Stimulated activated memory B cell treated with anti-CD40 and anti-IgM and Interleukin-4, amounts not matched to agents 10 μg/mL and 1 μg/mL and 100 μg/mL, for 72 hours (primary cell): ENCODE results near the gene INSL6.
"Not testable (repeated sequence)": the region's sequence is repeated elsewhere in the genome, so short reads cannot be mapped to it uniquely, and the experiment has no call there.

Experiments used
- ATAC-seq: fragments of 150-1000 bp; cut with Tn5 transposase; 2 replicates; pipeline ENCODE4 v1.10.0; 2021
- H3K27ac Mint-ChIP-seq: one replicate; pipeline ENCODE4 v1.8.0; 2022; ENCODE audit warnings: mild to moderate bottlenecking, mixed read lengths
- H3K27me3 Mint-ChIP-seq: one replicate; pipeline ENCODE4 v1.8.0; 2022; ENCODE audit warnings: mixed read lengths
- H3K36me3 Mint-ChIP-seq: one replicate; pipeline ENCODE4 v1.8.0; 2022; ENCODE audit warnings: mixed read lengths
- H3K4me1 Mint-ChIP-seq: one replicate; pipeline ENCODE4 v1.8.0; 2022; ENCODE audit warnings: mixed read lengths
- H3K4me3 Mint-ChIP-seq: one replicate; pipeline ENCODE4 v1.8.0; 2022; ENCODE audit warnings: mild to moderate bottlenecking, moderate library complexity, mixed read lengths
- H3K9me3 Mint-ChIP-seq: one replicate; pipeline ENCODE4 v1.8.0; 2022; ENCODE audit warnings: mixed read lengths

Gene INSL6, protein sequence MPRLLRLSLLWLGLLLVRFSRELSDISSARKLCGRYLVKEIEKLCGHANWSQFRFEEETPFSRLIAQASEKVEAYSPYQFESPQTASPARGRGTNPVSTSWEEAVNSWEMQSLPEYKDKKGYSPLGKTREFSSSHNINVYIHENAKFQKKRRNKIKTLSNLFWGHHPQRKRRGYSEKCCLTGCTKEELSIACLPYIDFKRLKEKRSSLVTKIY

DNA sequence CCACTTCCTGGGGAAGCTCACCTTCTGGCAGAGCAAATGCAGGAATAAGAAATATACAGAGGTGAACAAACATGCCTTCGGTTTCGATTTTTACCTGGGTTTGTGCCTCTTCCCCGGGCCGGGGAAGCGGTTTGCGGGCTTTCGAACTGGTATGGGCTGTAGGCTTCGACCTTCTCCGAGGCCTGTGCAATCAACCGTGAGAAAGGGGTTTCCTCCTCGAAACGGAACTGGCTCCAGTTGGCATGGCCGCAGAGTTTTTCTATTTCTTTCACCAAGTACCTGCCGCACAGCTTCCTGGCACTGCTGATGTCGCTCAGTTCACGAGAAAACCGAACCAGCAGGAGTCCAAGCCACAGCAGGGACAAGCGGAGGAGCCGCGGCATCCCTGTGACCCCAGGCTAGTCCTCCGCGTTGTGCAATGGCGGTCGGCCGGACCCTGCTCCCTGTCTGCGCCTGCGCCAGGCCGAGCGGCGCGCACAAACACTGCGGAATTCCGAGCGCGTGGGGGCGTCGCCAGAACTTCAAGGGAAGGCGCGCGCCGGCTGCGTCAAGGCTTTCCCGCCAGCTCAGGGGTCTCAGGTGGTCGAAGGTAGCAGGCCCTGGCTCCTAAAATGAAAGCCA lies at the start of gene INSL6:
INSL6 (minus strand) TSS at position 420 of the 621 bp plus-strand sequence; CDS start at position 383, 37 bp downstream.
- no peak within 1 kb of the TSS for H3K27ac Mint-ChIP-seq
- ATAC-seq, result peak; percentile 12
- no peaks in the 10 kb centered on the region for H3K27me3 Mint-ChIP-seq
- H3K36me3 Mint-ChIP-seq, result no peaks in the 10 kb centered on the region
- no peak within 1 kb of the TSS for H3K4me3 Mint-ChIP-seq
- H3K4me1 Mint-ChIP-seq, result peaks cover 16% of the 10 kb centered on the region
- H3K9me3 Mint-ChIP-seq, result no peaks in the 10 kb centered on the region

DNA sequence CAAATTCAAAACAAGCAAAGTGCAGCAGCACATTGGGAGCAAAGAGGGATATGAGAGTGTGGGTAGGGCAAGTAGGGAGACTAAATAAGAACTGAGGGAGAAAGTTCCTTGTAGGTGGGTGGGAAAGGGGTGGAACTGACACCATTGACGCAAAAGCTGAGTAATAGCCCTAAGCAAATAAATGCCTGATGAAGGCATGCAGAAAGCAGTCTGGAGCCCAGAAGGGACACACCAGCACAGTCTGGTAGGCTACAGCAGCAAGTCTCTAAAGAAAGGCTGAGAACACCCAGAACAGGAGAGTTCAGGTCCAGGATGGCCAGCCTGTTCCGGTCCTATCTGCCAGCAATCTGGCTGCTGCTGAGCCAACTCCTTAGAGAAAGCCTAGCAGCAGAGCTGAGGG lies 45.8 kb upstream of the INSL6 start, which contains the start of gene INSL4:
INSL4 (plus strand) TSS at position 208 of the 400 bp plus-strand sequence; CDS start at position 313, 105 bp downstream.
- peak; percentile 20 for ATAC-seq
- no peak within 1 kb of the TSS for H3K27ac Mint-ChIP-seq
- no peaks in the 10 kb centered on the region for H3K4me1 Mint-ChIP-seq
- peaks cover 27% of the 10 kb centered on the region for H3K27me3 Mint-ChIP-seq
- no peak within 1 kb of the TSS for H3K4me3 Mint-ChIP-seq
- no peaks in the 10 kb centered on the region for H3K9me3 Mint-ChIP-seq
- no peaks in the 10 kb centered on the region for H3K36me3 Mint-ChIP-seq

DNA sequence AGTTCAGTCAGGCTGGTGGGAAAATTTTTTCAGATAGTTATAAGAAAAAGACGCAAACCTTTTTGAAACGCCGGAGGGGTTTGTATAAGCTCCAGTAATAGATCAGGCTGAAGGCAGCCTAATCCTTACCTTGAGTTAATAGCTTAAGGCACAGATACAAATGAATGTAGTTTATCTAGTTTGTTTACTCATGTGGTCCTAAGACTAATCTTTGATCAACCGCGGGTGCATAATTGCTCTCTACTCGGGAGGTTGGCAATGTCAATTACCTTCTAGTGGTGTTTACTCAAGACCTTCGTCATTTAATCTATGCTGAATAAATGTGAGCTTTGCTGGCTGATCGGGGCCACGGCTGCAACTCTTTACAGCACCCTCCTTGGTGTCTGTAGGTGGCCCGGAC lies 45.1 kb upstream of the INSL6 start:
- H3K4me1 Mint-ChIP-seq, result no peaks in the 10 kb centered on the region
- H3K36me3 Mint-ChIP-seq, result no peaks in the 10 kb centered on the region
- H3K27me3 Mint-ChIP-seq, result peaks cover 31% of the 10 kb centered on the region

DNA sequence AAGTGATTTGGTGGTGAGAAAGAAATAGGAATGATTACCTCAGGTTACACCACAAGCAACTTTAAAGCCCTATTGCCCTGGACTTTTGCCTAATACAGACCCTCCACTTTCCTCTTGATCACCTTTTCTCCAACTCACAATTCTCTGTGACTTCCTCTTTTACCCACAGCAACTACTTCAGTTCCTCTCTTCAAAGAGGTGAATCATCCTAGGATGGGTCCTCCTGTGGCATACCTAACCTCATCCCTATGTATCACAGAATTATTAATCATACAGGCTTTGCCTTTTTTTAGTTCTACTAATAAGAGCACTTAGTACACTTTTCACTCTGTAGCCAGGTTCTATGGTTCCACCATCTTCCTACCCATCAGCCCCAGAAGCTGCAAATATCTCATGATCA lies 19.6 kb upstream of the INSL6 start:
- peaks cover 6% of the 10 kb centered on the region for H3K9me3 Mint-ChIP-seq
- H3K27me3 Mint-ChIP-seq, result peaks cover 37% of the 10 kb centered on the region
- H3K4me1 Mint-ChIP-seq, result no peaks in the 10 kb centered on the region
- H3K36me3 Mint-ChIP-seq, result peaks cover 5% of the 10 kb centered on the region
- H3K27ac Mint-ChIP-seq, result no peak overlapping the region
- ATAC-seq, result no peak
- no peak overlapping the region for H3K4me3 Mint-ChIP-seq

More for the DNA sequence above, 45.1 kb upstream of the INSL6 start:
- Mint-ChIP-seq H3K27ac (no peak overlapping the region), H3K9me3 (no peaks in the 10 kb centered on the region), H3K4me3 (no peak overlapping the region)
- ATAC-seq, result no peak

DNA sequence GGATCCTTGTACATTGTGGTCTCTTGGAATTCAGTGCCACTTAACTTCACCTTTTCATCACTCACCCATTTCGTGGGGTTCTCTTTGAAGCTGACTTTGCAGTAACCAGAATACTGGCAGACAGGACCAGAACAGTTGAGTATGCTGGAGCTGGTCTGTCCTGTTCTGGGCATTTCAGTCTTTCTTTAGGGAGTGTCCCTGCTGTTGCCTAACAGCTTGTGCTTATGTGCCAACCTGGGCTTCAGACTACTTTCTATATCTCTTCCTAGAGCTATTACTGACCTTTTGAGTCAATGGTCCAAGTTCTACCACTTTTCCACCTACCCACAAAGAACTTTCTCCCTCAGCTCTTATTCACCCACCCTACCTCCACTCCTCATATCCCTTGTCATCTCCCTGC lies 10.0 kb upstream of the INSL6 start:
- no peaks in the 10 kb centered on the region for H3K4me1 Mint-ChIP-seq

DNA sequence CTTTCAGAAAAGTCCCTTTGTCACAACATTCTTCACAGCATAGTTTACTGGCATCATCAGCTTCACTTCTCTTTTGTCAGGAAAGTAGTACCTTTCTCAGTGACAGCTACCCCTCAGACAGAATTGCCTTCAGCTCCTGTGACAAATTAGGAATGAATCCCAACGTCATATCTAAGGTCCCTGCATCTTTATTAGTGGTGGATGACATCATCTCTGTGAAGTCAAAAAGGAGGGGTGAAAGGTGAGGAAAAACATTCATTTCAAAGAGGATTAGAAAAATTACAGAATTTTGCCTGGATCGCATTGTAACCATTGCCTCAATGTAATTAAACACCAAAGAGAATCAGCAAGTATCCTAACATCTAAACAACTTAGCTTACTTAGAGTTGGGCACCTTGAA lies 7.9 kb upstream of the INSL6 start:
- Mint-ChIP-seq H3K27me3 (no peaks in the 10 kb centered on the region), H3K4me1 (no peaks in the 10 kb centered on the region), H3K4me3 (no peak overlapping the region), H3K27ac (no peak overlapping the region), H3K36me3 (no peaks in the 10 kb centered on the region), H3K9me3 (no peaks in the 10 kb centered on the region)
- no peak for ATAC-seq

More for the DNA sequence above, 10.0 kb upstream of the INSL6 start:
- Mint-ChIP-seq H3K4me3 (no peak overlapping the region), H3K36me3 (no peaks in the 10 kb centered on the region), H3K27ac (no peak overlapping the region), H3K9me3 (no peaks in the 10 kb centered on the region), H3K27me3 (peaks cover 9% of the 10 kb centered on the region)
- peak; percentile 8 for ATAC-seq

DNA sequence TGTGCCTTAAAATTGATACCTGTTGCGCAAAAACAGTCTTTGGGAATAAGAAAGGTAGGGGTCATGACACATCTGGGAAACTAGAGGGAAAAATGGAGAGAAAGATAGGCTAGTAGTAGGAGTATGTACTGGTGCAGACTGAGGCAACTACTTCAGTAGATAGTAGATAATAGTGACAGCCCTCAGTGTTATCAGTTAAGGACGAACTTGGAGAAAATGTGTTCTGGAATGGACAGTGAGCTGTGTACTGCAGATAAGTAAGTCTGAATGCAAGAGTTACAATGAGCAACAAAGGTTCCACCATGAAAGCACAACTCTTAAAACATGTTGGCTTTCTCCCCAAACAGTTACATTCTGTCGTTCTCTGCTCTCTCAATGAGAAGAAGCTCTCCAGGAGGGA lies 6.5 kb upstream of the INSL6 start:
- Mint-ChIP-seq H3K27me3 (no peaks in the 10 kb centered on the region), H3K36me3 (no peaks in the 10 kb centered on the region), H3K4me1 (no peaks in the 10 kb centered on the region), H3K27ac (no peak overlapping the region), H3K9me3 (no peaks in the 10 kb centered on the region), H3K4me3 (no peak overlapping the region)
- ATAC-seq, result no peak

DNA sequence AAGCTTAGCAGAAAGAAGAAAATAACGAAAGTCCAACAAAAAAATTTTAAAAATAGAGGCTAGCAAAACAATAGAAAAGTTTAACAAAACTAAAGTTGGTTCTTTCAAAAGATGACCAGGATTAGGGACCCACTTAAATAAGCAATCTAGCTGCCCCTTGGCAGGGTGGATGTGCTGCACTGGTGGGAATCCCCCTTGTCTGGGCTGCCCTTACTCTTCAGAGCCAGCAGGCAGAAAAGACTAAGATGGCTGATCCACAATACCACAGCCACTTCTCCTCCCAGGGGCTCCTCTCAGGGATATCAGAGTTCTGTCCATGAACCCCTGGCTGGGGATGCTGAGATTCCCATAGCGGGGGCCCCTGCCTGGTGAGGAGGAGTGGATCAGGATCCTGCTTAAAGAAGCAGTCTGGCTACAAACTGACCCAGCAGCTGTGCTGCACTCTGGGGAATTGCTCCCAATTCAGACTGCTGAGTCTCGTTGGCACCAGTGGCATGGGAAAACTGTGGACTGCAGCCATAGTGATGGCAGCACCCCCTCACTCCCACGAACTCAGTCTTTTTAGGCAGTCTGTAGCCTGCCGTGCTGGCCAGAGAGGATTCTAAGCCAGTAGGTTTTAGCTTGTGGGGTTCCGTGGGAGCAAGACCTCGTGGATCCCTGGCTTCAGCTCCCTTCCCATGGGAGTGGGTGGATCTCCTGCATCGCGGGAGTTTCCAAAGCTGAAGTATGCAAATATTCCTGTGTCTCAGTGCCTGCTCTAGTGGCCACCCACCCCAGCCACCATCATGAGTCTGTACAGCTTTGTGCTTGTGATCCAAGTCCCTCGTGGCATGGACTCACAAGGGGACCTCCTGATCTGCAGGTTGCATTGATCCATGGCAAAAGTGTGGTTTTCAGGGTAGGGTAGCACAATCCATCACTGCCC lies 2.9 kb upstream of the INSL6 start:
- Mint-ChIP-seq H3K27me3 (no peaks in the 10 kb centered on the region), H3K9me3 (no peaks in the 10 kb centered on the region), H3K27ac (no peak overlapping the region), H3K36me3 (no peaks in the 10 kb centered on the region), H3K4me3 (no peak overlapping the region), H3K4me1 (peaks cover 15% of the 10 kb centered on the region)
- ATAC-seq, result no peak

DNA sequence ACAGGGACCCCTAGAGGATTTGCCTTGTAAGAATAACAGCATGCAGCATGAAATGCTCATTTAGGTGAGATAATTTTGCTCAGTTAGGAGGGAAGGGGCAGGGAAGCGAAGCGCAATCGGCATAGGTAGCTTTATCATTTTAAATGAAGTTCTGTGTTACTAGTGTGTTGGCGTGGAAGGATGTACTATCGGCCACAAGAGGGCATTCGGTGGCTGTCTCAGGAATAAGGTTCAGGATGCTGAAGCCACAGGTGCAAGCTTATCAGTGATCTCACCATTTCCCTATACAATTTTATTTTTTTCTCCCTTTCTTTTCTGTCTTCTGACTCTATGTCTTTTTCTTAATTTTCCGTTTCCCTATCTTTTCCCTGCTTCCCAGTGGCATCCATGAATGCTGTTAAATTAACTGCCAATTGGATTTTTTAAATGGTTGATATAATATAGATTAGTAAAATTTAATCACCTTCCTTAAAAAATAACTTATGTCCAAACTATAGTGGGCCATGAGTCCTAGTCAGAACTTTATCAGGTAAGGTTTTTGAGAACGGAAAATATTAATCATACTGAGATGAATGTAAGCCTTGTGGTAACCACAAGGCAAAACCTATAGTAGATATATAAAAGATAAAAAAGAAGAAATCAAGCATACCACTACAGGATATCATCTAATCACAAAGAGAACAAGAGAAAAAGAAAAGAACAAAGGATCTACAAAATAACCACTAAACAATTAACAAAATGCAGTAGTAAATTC lies 1.2 kb upstream of the INSL6 start:
- no peaks in the 10 kb centered on the region for H3K36me3 Mint-ChIP-seq
- no peaks in the 10 kb centered on the region for H3K27me3 Mint-ChIP-seq
- ATAC-seq, result peak; percentile 73
- H3K9me3 Mint-ChIP-seq, result no peaks in the 10 kb centered on the region
- peaks cover 16% of the 10 kb centered on the region for H3K4me1 Mint-ChIP-seq
- H3K4me3 Mint-ChIP-seq, result no peak overlapping the region
- no peak overlapping the region for H3K27ac Mint-ChIP-seq

DNA sequence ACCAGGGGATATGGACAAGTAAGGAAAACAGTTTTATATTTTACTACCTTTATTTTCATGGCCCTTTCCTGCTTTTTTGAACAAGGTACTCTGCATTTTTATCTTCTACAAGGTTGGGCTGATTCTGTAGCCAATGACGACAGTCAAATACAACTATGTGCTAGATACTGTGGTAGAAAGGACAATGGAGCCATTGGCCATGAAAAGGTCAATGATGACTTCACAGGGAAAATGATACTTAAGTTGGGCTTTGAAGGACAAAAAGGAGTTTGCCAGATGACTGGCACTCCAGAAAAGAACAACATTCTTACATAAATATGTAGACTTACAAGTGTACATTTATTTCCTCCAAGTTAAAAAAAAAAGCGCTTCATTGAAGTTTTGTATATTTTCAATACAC lies 663 bp downstream of the INSL6 start:
- H3K27me3 Mint-ChIP-seq, result no peaks in the 10 kb centered on the region
- H3K9me3 Mint-ChIP-seq, result peaks cover under 1% of the 10 kb centered on the region
- H3K27ac Mint-ChIP-seq, result no peak overlapping the region
- peaks cover 16% of the 10 kb centered on the region for H3K4me1 Mint-ChIP-seq
- no peaks in the 10 kb centered on the region for H3K36me3 Mint-ChIP-seq
- H3K4me3 Mint-ChIP-seq, result no peak overlapping the region
- no peak for ATAC-seq

DNA sequence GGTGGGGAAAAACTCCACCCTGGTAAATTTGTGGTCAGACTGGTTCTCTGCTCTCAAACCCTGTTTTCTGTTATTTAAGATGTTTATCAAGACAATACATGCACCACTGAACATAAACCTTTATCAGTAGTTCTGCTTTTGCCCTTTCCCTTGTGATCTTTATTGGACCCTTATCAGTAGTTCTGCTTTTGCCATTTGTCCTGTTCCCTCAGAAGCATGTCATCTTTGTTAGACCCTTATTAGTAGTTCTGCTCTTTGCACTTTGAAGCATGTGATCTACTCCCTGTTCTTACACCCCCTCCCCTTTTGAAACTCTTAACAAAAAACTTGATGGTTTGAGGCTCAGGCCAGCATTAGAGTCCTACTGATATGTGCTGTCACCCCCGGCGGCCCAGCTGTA lies 4.8 kb downstream of the INSL6 start:
- not testable (repeated sequence) for ATAC-seq, H3K4me1 Mint-ChIP-seq, H3K4me3 Mint-ChIP-seq, H3K9me3 Mint-ChIP-seq, H3K27ac Mint-ChIP-seq, H3K27me3 Mint-ChIP-seq, H3K36me3 Mint-ChIP-seq

DNA sequence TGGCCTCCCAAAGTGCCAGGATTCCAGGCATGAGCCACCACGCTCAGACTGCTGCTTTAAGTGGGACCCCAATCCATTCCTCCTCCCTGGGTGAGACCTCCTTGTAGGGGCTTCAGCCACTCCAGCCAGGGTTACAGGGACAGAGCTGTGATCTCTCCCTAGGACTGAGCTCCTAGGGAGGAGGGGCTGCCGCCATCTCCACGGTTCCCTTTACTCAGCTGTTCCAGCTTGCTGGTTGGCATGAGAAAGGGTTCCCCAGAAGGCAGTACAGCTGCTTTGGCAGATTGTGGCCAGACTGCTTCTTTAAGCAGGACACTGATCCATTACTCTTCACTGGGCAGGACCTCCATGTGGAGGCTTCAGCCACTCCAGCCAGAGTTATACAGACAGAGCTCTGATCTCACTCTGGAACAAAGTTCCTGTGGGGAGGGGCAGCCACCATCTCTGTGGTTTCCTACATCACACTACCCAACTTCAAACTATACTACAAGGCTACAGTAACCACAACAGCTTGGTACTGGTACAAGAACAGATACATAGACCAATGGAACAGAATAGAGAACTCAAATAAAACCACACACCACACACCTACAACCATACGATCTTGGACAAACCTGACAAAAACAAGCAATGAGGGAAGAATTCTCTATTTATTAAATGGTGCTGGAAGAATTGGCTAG lies 7.2 kb downstream of the INSL6 start:
- no peak for ATAC-seq
- no peaks in the 10 kb centered on the region for H3K36me3 Mint-ChIP-seq
- peaks cover under 1% of the 10 kb centered on the region for H3K4me1 Mint-ChIP-seq
- H3K4me3 Mint-ChIP-seq, result no peak overlapping the region
- H3K9me3 Mint-ChIP-seq, result peaks cover 13% of the 10 kb centered on the region
- H3K27ac Mint-ChIP-seq, result no peak overlapping the region
- no peaks in the 10 kb centered on the region for H3K27me3 Mint-ChIP-seq

DNA sequence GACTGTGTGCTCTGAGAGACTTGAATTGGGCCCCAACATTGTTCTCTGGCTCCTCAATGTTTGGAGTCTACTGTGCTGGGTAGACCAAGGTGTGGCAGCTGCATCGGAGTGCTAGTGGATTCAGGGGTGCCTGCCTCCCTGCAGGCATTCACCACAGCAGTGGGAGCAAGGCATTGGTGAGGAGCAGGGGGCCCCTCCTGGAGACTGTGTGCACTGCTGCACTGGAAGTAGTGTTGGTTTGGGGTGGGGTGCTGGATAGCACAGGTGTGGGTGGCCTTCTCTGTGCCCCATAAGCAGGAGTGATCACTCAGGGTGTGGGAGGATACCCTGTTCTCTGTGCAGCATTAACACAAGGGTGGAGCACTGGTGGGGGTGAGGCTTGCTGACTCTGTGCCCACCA lies 39.2 kb downstream of the INSL6 start:
- Mint-ChIP-seq H3K27ac (no peak overlapping the region), H3K9me3 (peaks cover 24% of the 10 kb centered on the region), H3K4me3 (no peak overlapping the region)

DNA sequence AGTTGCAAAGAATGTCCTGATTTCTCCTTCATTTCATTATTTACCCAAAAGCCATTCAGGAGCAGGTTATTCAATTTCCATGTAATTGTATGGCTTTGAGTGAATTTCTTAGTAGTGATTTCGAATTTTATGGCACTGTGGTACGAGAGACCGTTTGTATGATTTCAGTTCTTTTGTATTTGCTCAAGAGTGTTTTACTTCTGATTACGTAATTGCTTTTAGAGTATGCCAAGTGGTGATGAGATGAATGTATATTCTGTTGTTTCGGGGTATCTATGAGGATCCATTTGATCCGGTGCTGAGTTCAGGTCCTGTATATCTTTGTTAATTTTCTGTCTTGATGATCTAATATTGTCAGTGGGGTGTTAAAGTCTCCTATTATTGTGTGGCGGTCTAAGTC lies 41.2 kb downstream of the INSL6 start:
- H3K4me1 Mint-ChIP-seq, result no peaks in the 10 kb centered on the region
- H3K27me3 Mint-ChIP-seq, result no peaks in the 10 kb centered on the region
- H3K36me3 Mint-ChIP-seq, result peaks cover 92% of the 10 kb centered on the region
- no peak for ATAC-seq
- peaks cover 22% of the 10 kb centered on the region for H3K9me3 Mint-ChIP-seq
- no peak overlapping the region for H3K27ac Mint-ChIP-seq
- no peak overlapping the region for H3K4me3 Mint-ChIP-seq

More for the DNA sequence above, 39.2 kb downstream of the INSL6 start:
- no peaks in the 10 kb centered on the region for H3K27me3 Mint-ChIP-seq
- no peak for ATAC-seq
- peaks cover 89% of the 10 kb centered on the region for H3K36me3 Mint-ChIP-seq
- H3K4me1 Mint-ChIP-seq, result no peaks in the 10 kb centered on the region
